ENCODE results near the gene NTN3.

The NTN3 gene

GRCh38 chr16:2455081-2455845 lies 15.8 kb upstream of the NTN3 start:
- Histone ChIP-seq H2BK5ac (ENCODE audit: low read length) (peak overlapping the region; percentile 87), H2AK5ac (ENCODE audit: low read depth, low read length) (no peak overlapping the region), H3K4me2 (ENCODE audit: insufficient read depth, low read length, poor library complexity, severe bottlenecking) (no peak overlapping the region), H2BK15ac (ENCODE audit: low read length) (no peak overlapping the region), H3K9ac (ENCODE audit: low read depth, low read length, poor library complexity) (no peak overlapping the region), H3K27ac (replicated peaks; ENCODE audit: low read length) (no peak overlapping the region), H3K23ac (ENCODE audit: low read depth, low read length, poor library complexity) (peak overlapping the region; percentile 17), H3K27me3 (ENCODE audit: control insufficient read depth in 3 of 3, insufficient read depth in 3 of 3, low read depth in 1 of 3, low read length in 3 of 3) (no peaks in the 10 kb centered on the region), H2AFZ (ENCODE audit: low read length) (no peak overlapping the region), H4K91ac (ENCODE audit: low read depth, low read length, poor library complexity) (no peak overlapping the region), H3K36me3 (replicated peaks in 1 of 2; ENCODE audit: control insufficient read depth in 2 of 2, insufficient read depth in 2 of 2, low read length in 2 of 2) (peaks cover 62 to 83% of the 10 kb centered on the region in 2 donors), H3K14ac (ENCODE audit: low read length) (peak overlapping the region; percentile 3), H2BK12ac (ENCODE audit: low read length) (no peak overlapping the region), H3K79me1 (ENCODE audit: low read depth, low read length) (peaks cover 4% of the 10 kb centered on the region), H3K4me1 (ENCODE audit: control insufficient read depth in 2 of 2, insufficient read depth in 1 of 2, low read depth in 1 of 2, low read length in 2 of 2) (peaks cover 4 to 10% of the 10 kb centered on the region in 2 donors), H3K9me3 (replicated peaks in 1 of 2; ENCODE audit: control insufficient read depth in 2 of 2, insufficient read depth in 1 of 2, low read depth in 1 of 2, low read length in 2 of 2) (no peaks in the 10 kb centered on the region), H3K4ac (ENCODE audit: low read length) (no peak overlapping the region), H3K18ac (ENCODE audit: low read length) (no peak overlapping the region), H2BK120ac (ENCODE audit: low read depth, low read length) (no peak overlapping the region), H3K4me3 (ENCODE audit: low read length in 2 of 2) (no peak overlapping the region), H4K8ac (ENCODE audit: low read depth, low read length) (peak overlapping the region; percentile 43)
- DNase-seq (ENCODE audit: low spot score): no peak
- WGBS, 2 donors (ENCODE audit: extremely low coverage in 2 of 2, insufficient read length in 2 of 2, insufficient replicate concordance in 1 of 2): no CpG with 5 or more reads among the region's 28 CpGs

- no peak for DNase-seq (ENCODE audit: low spot score)
- H2BK12ac ChIP-seq (ENCODE audit: low read length): no peak overlapping the region
- no peak overlapping the region for H3K4me2 ChIP-seq (ENCODE audit: insufficient read depth, low read length, poor library complexity, severe bottlenecking)
- no peak overlapping the region for H2BK5ac ChIP-seq (ENCODE audit: low read length)
- H3K36me3 ChIP-seq (replicated peaks in 1 of 2; ENCODE audit: control insufficient read depth in 2 of 2, insufficient read depth in 2 of 2, low read length in 2 of 2): peaks cover 63 to 79% of the 10 kb centered on the region in 2 donors
- H3K9me3 ChIP-seq (replicated peaks in 1 of 2; ENCODE audit: control insufficient read depth in 2 of 2, insufficient read depth in 1 of 2, low read depth in 1 of 2, low read length in 2 of 2): no peaks in the 10 kb centered on the region
- H3K27me3 ChIP-seq (ENCODE audit: control insufficient read depth in 3 of 3, insufficient read depth in 3 of 3, low read depth in 1 of 3, low read length in 3 of 3): no peaks in the 10 kb centered on the region
- H2AFZ ChIP-seq (ENCODE audit: low read length): no peak overlapping the region
- H3K4me1 ChIP-seq (ENCODE audit: control insufficient read depth in 2 of 2, insufficient read depth in 1 of 2, low read depth in 1 of 2, low read length in 2 of 2): peaks cover 13 to 19% of the 10 kb centered on the region in 2 donors
- peak overlapping the region; percentile 50 for H3K9ac ChIP-seq (ENCODE audit: low read depth, low read length, poor library complexity)
- peak overlapping the region; percentile 80 for H3K23ac ChIP-seq (ENCODE audit: low read depth, low read length, poor library complexity)
- H3K4me3 ChIP-seq (ENCODE audit: low read length in 2 of 2): no peak overlapping the region
- H2AK5ac ChIP-seq (ENCODE audit: low read depth, low read length): no peak overlapping the region
- no peak overlapping the region for H3K18ac ChIP-seq (ENCODE audit: low read length)
- H3K4ac ChIP-seq (ENCODE audit: low read length): no peak overlapping the region
- no peak overlapping the region for H4K91ac ChIP-seq (ENCODE audit: low read depth, low read length, poor library complexity)
- no peak overlapping the region for H3K14ac ChIP-seq (ENCODE audit: low read length)
- peaks cover 15% of the 10 kb centered on the region for H3K79me1 ChIP-seq (ENCODE audit: low read depth, low read length)
- H2BK15ac ChIP-seq (ENCODE audit: low read length): peak overlapping the region; percentile 49
- no peak overlapping the region for H4K8ac ChIP-seq (ENCODE audit: low read depth, low read length)
- H3K27ac ChIP-seq (replicated peaks; ENCODE audit: low read length): no peak overlapping the region
- WGBS, 2 donors (ENCODE audit: extremely low coverage in 2 of 2, insufficient read length in 2 of 2, insufficient replicate concordance in 1 of 2): no CpG with 5 or more reads among the region's 21 CpGs
- H2BK120ac ChIP-seq (ENCODE audit: low read depth, low read length): no peak overlapping the region
These were observed 14.4 kb upstream of the NTN3 start for GRCh38 chr16:2456551-2457153.

DNA sequence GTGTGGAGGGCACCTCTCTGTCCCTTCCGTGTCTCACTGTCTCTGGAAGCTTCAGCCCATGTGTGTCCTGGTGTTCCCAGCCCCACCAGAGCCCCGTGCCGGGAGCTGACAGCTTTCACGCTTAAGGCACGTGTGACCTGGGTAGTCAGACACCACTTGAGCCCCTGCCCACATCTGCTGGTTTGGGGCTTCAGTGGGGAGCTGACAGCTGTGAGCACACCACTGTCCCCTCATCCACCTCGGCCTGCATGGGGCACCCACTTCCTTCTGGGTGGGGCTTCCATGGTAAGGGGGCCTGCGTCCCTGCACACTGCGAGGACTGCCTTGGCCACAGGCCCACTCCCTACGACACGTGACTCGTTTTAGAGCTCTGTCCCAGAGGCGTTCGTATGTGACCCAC lies 13.8 kb upstream of the NTN3 start:
- no peak overlapping the region for H4K91ac ChIP-seq (ENCODE audit: low read depth, low read length, poor library complexity)
- no peaks in the 10 kb centered on the region for H3K9me3 ChIP-seq (replicated peaks in 1 of 2; ENCODE audit: control insufficient read depth in 2 of 2, insufficient read depth in 1 of 2, low read depth in 1 of 2, low read length in 2 of 2)
- no peak overlapping the region for H3K4me3 ChIP-seq (ENCODE audit: low read length in 2 of 2)
- H4K8ac ChIP-seq (ENCODE audit: low read depth, low read length): no peak overlapping the region
- H2BK15ac ChIP-seq (ENCODE audit: low read length): no peak overlapping the region
- no peak overlapping the region for H3K18ac ChIP-seq (ENCODE audit: low read length)
- H3K27ac ChIP-seq (replicated peaks; ENCODE audit: low read length): no peak overlapping the region
- H3K4ac ChIP-seq (ENCODE audit: low read length): no peak overlapping the region
- no peaks in the 10 kb centered on the region for H3K27me3 ChIP-seq (ENCODE audit: control insufficient read depth in 3 of 3, insufficient read depth in 3 of 3, low read depth in 1 of 3, low read length in 3 of 3)
- H3K4me2 ChIP-seq (ENCODE audit: insufficient read depth, low read length, poor library complexity, severe bottlenecking): no peak overlapping the region
- H3K79me1 ChIP-seq (ENCODE audit: low read depth, low read length): peaks cover 15% of the 10 kb centered on the region
- H2BK5ac ChIP-seq (ENCODE audit: low read length): no peak overlapping the region
- H3K4me1 ChIP-seq (ENCODE audit: control insufficient read depth in 2 of 2, insufficient read depth in 1 of 2, low read depth in 1 of 2, low read length in 2 of 2): peaks cover 13 to 19% of the 10 kb centered on the region in 2 donors
- H2BK12ac ChIP-seq (ENCODE audit: low read length): no peak overlapping the region
- peaks cover 61 to 79% of the 10 kb centered on the region in 2 donors for H3K36me3 ChIP-seq (replicated peaks in 1 of 2; ENCODE audit: control insufficient read depth in 2 of 2, insufficient read depth in 2 of 2, low read length in 2 of 2)
- DNase-seq (ENCODE audit: low spot score): no peak
- peak overlapping the region; percentile 80 for H3K23ac ChIP-seq (ENCODE audit: low read depth, low read length, poor library complexity)
- H2AK5ac ChIP-seq (ENCODE audit: low read depth, low read length): no peak overlapping the region
- H2AFZ ChIP-seq (ENCODE audit: low read length): no peak overlapping the region
- H2BK120ac ChIP-seq (ENCODE audit: low read depth, low read length): no peak overlapping the region
- no peak overlapping the region for H3K14ac ChIP-seq (ENCODE audit: low read length)
- H3K9ac ChIP-seq (ENCODE audit: low read depth, low read length, poor library complexity): no peak overlapping the region
- WGBS, 2 donors (ENCODE audit: extremely low coverage in 2 of 2, insufficient read length in 2 of 2, insufficient replicate concordance in 1 of 2): no CpG with 5 or more reads among the region's 13 CpGs

- Histone ChIP-seq H3K14ac (ENCODE audit: low read length) (peak overlapping the region; percentile 38), H4K91ac (ENCODE audit: low read depth, low read length, poor library complexity) (no peak overlapping the region), H3K27ac (replicated peaks; ENCODE audit: low read length) (peak overlapping the region; percentile 46), H3K4me1 (ENCODE audit: control insufficient read depth in 2 of 2, insufficient read depth in 1 of 2, low read depth in 1 of 2, low read length in 2 of 2) (peaks cover 13 to 19% of the 10 kb centered on the region in 2 donors), H2BK120ac (ENCODE audit: low read depth, low read length) (no peak overlapping the region), H3K23ac (ENCODE audit: low read depth, low read length, poor library complexity) (no peak overlapping the region), H3K4me3 (ENCODE audit: low read length in 2 of 2) (no peak overlapping the region), H3K79me1 (ENCODE audit: low read depth, low read length) (peaks cover 19% of the 10 kb centered on the region), H3K27me3 (ENCODE audit: control insufficient read depth in 3 of 3, insufficient read depth in 3 of 3, low read depth in 1 of 3, low read length in 3 of 3) (no peaks in the 10 kb centered on the region), H3K4me2 (ENCODE audit: insufficient read depth, low read length, poor library complexity, severe bottlenecking) (no peak overlapping the region), H3K36me3 (replicated peaks in 1 of 2; ENCODE audit: control insufficient read depth in 2 of 2, insufficient read depth in 2 of 2, low read length in 2 of 2) (peaks cover 60 to 78% of the 10 kb centered on the region in 2 donors), H3K18ac (ENCODE audit: low read length) (no peak overlapping the region), H2BK15ac (ENCODE audit: low read length) (no peak overlapping the region), H2AK5ac (ENCODE audit: low read depth, low read length) (no peak overlapping the region), H2AFZ (ENCODE audit: low read length) (no peak overlapping the region), H3K9ac (ENCODE audit: low read depth, low read length, poor library complexity) (no peak overlapping the region), H3K4ac (ENCODE audit: low read length) (no peak overlapping the region), H2BK5ac (ENCODE audit: low read length) (no peak overlapping the region), H3K9me3 (replicated peaks in 1 of 2; ENCODE audit: control insufficient read depth in 2 of 2, insufficient read depth in 1 of 2, low read depth in 1 of 2, low read length in 2 of 2) (no peaks in the 10 kb centered on the region), H4K8ac (ENCODE audit: low read depth, low read length) (no peak overlapping the region), H2BK12ac (ENCODE audit: low read length) (no peak overlapping the region)
- WGBS, 2 donors (ENCODE audit: extremely low coverage in 2 of 2, insufficient read length in 2 of 2, insufficient replicate concordance in 1 of 2): no CpG with 5 or more reads among the region's 7 CpGs
- DNase-seq (ENCODE audit: low spot score): no peak
These were observed 13.2 kb upstream of the NTN3 start for GRCh38 chr16:2457946-2458345.

All from neuronal stem cell (in vitro differentiated cells).